Heart right ventricle (tissue), 16 donors: Measurements from ENCODE around the gene SERPINA5. TPM values are rescaled to one million over a fixed set of nuclear protein-coding genes. Genes with fewer than 3 reads are reported as not detected.
"Not testable (repeated sequence)": the region's sequence is repeated elsewhere in the genome, so short reads cannot be mapped to it uniquely, and the experiment has no call there.

ENCODE experiments used
- ATAC-seq, 8 donors: fragments of 200-7000 bp; cut with Tn5 transposase; one replicate each; pipeline ENCODE4 v1.9.1; 2020; ENCODE audit warnings: mild to moderate bottlenecking in 8 of 8, moderate library complexity in 8 of 8, moderate number of reproducible peaks in 1 of 8
- DNase-seq, 2 donors: peaks; one replicate each; pipeline ENCODE4 v3.0.0-alpha.2; 2020
- H3K27ac ChIP-seq, 10 donors: fragments of 200-600 bp; sonication (generic) in 2 of 10; one replicate each; pipeline versions ENCODE4 v1.5.0 to v1.8.0; 2020 to 2022; ENCODE audit warnings: mild to moderate bottlenecking in 3 of 10
- H3K27me3 ChIP-seq, 7 donors: fragments of 200-600 bp; one replicate each; pipeline ENCODE4 v1.8.0; 2021 to 2022; ENCODE audit warnings: mild to moderate bottlenecking in 2 of 7
- H3K36me3 ChIP-seq, 9 donors: fragments of 200-600 bp; sonication (generic) in 1 of 9; one replicate each; pipeline versions ENCODE4 v1.5.0 to v1.8.0; 2020 to 2022; ENCODE audit warnings: mild to moderate bottlenecking in 2 of 9
- H3K4me1 ChIP-seq, 9 donors: fragments of 200-600 bp; sonication (generic) in 1 of 9; one replicate each; pipeline versions ENCODE4 v1.5.0 to v1.8.0; 2020 to 2022; ENCODE audit warnings: mild to moderate bottlenecking in 4 of 9
- H3K4me3 ChIP-seq, 10 donors: fragments of 200-600 bp; sonication (generic) in 2 of 10; one replicate each; pipeline versions ENCODE4 v1.5.0 to v1.8.0; 2020 to 2022; ENCODE audit warnings: mild to moderate bottlenecking in 7 of 10, moderate library complexity in 2 of 10
- H3K9me3 ChIP-seq, 11 donors: fragments of 200-600 bp in 10 of 11; sonication (generic) in 2 of 11; one replicate each; pipeline versions ENCODE4 v1.5.0 to v1.8.0; 2013 to 2022; ENCODE audit warnings: mild to moderate bottlenecking in 2 of 11, control low read depth in 1 of 11, moderate library complexity in 1 of 11
- CTCF ChIP-seq, 9 donors: fragments of 200-600 bp; sonication (generic) in 2 of 9; IDR thresholded peaks; one replicate each; pipeline versions ENCODE4 v1.5.0 to v1.8.0; 2021 to 2022; ENCODE audit warnings: antibody characterized with exemption in 9 of 9, mild to moderate bottlenecking in 5 of 9, moderate library complexity in 1 of 9
- WGBS, 2 donors: extraction: QIAGEN DNeasy Blood & Tissue Kit; methylation state at CpG; one replicate each; pipeline ENCODE4 v1.1.7; 2013; ENCODE audit warnings: inconsistent platforms in 1 of 2; 5-methylcytosine and 5-hydroxymethylcytosine counted together
- intact Hi-C, 10 donors: fragments of 100-400 bp; cut with DNase I; formaldehyde crosslinking; loops; one replicate each; pipeline versions ENCODE4 v1.11.1 to v1.14.2; 2022
- polyA plus RNA-seq, 2 donors: library from polyadenylated mRNA; stranded (reverse); fragments of 200-250 nt; gene quantifications; one replicate each; pipeline ENCODE4 v1.2.3, GENCODE V29; 2013
- total RNA-seq, 10 donors: library from RNA; stranded (reverse); fragmentation: NEBNext Ultra II Directional in 3 of 10; extraction: Animal tissue kit (Norgen Biotek cat#: 25700) in 3 of 10; gene quantifications; one replicate each; pipeline versions ENCODE4 v1.2.1 to v1.2.4, GENCODE V29; 2021 to 2023
- donor health status: Arrhythmogenic right ventricular cardiomyopathy.
- donor health status: ischemic (EF 13 %, LVEDD 7.1; RV severe dilation, severe dysfunction).
- donor health status: healthy with polysubstance abuse.
- donor health status: DM: no; HTN: yes; CAD: no.
- donor health status: DM: no; HTN: no; CAD: no.
- donor health status: ischemic (EF 25% LVEDD 6.9; RV normal size, moderate dysfunction).
- donor health status: ischemic (EF 25% LVEDD 5.7; RV mildly dilated, moderate dysfunction).
- donor health status: healthy.
- donor health status: DM: yes; HTN: yes; CAD: no.
- donor health status: Ischemic cardiomyopathy.
- donor health status: ischemic (EF 35%, LVEDD 5.7; RV mildly dilated, moderate dysfunction).
- donor health status: nonischemic (EF 11% LVEDD 7.7; RV severe dilation, severe dysfunction).
- donor health status: DM: yes; HTN: yes; CAD: no.
- donor health status: PGD.
- donor health status: ischemic (EF 29% LVEDD 5.4; RV normal size, mild dysfunction).
- donor health status: nonischemic (EF 23%, LVEDD 6.1; RV moderate dilation, normal function).

The SERPINA5 gene
- total and polyA plus RNA-seq, 12 donors, result 0.28 to 4.9 (median 1.4) TPM

- Histone ChIP-seq H3K4me1 (no peaks in the 10 kb centered on the region), H3K27ac (no peak overlapping the region), H3K36me3 (no peaks in the 10 kb centered on the region), H3K4me3 (no peak overlapping the region), H3K9me3 (peaks cover 0 to 3% (median 0%) of the 10 kb centered on the region in 11 donors), H3K27me3 (peaks cover 0 to 30% (median 5%) of the 10 kb centered on the region in 7 donors)
- ATAC-seq, result no peak
- intact Hi-C loops, result no loop called here
- DNase-seq, result no peak
- TF ChIP-seq CTCF (IDR thresholded peaks at IDR 0.05), result no peak
- WGBS, 2 donors, result 78 to 83% methylated on average over 6 of the region's 6 CpGs
Observed at GRCh38 chr14:94633121-94633520, 51.9 kb downstream of the SERPINA5 start.

- intact Hi-C loops, result no loop called here
- no peak for TF ChIP-seq CTCF (IDR thresholded peaks at IDR 0.05)
- WGBS, 2 donors, result 66 to 71% methylated on average over 1 of the region's 1 CpG
- ATAC-seq, result no peak
- peaks cover 0 to 3% (median 0%) of the 10 kb centered on the region in 11 donors for H3K9me3 ChIP-seq
- H3K4me1 ChIP-seq, result no peaks in the 10 kb centered on the region
- DNase-seq, result no peak
- peaks cover 0 to 30% (median 5%) of the 10 kb centered on the region in 7 donors for H3K27me3 ChIP-seq
- H3K27ac ChIP-seq, result no peak overlapping the region
- no peaks in the 10 kb centered on the region for H3K36me3 ChIP-seq
- no peak overlapping the region for H3K4me3 ChIP-seq
Observed at GRCh38 chr14:94635154-94635553, 53.9 kb downstream of the SERPINA5 start.

DNA sequence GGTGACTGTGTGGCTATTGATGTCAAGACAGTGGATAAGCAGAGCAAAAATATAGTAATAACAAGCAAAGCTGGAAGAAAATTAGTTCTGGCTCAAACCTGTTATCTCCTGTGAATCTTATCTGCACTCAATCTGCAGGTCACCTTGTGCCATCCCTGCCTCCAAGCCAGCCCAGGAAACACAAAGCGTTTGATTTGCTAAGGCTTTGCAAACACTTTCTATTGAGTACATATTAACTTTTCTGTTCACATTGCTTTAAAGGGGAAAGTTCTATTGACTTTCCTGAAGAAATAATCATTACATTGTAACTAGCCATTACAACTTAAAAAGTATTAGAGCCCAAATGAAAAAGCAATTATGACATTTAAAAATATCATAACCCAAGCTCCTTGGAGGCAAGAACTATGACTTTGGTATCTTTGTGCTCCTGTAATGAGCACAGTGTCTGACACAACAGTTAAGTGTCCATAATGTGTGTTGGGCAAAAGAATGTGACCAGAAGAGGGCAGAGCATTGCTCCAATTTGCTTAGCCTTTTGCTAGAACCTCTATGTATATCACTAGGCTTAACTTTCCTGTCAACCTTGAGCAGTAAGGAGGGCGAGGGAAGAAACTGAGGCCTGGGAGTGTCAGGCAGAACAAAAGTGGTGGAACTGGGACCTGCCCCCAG, 55.7 kb downstream of the SERPINA5 start:
- no peak for DNase-seq
- H3K27ac ChIP-seq, result no peak overlapping the region
- WGBS, 2 donors, result 63 to 64% methylated on average over 2 of the region's 2 CpGs
- no peak for ATAC-seq
- no peaks in the 10 kb centered on the region for H3K4me1 ChIP-seq
- H3K4me3 ChIP-seq, result no peak overlapping the region
- no peaks in the 10 kb centered on the region for H3K36me3 ChIP-seq
- H3K9me3 ChIP-seq, result no peaks in the 10 kb centered on the region
- TF ChIP-seq CTCF (IDR thresholded peaks at IDR 0.05), result peak in 1 of 9 donors; percentile 13
- intact Hi-C loops, result no loop called here
- peaks cover 0 to 24% (median 5%) of the 10 kb centered on the region in 7 donors for H3K27me3 ChIP-seq

DNA sequence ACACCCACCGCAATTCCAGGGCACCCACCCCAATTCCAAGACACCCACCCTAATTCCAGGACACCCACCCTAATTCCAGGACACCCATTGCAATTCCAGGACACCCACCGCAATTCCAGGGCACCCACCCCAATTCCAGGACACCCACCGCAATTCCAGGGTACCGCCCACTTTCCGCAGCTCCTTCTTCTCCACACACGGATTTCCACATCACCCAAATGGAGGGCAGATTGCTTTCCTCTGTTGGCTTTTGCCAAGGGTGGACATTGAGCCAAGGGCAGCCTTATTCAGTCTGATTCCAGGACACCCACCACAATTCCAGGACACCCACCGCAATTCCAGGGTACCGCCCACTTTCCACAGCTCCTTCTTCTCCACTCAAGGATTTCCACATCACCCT, 56.6 kb downstream of the SERPINA5 start:
- peaks cover 0 to 14% (median 5%) of the 10 kb centered on the region in 7 donors for H3K27me3 ChIP-seq
- H3K36me3 ChIP-seq, H3K9me3 ChIP-seq, H3K4me3 ChIP-seq, DNase-seq, intact Hi-C loops, ATAC-seq, H3K4me1 ChIP-seq, H3K27ac ChIP-seq: not testable (repeated sequence)
- 86 to 88% methylated on average over 7 of the region's 8 CpGs for WGBS, 2 donors

- ATAC-seq (no peak), DNase-seq (no peak)
- Histone ChIP-seq H3K36me3 (no peaks in the 10 kb centered on the region), H3K4me3 (no peak overlapping the region), H3K4me1 (no peaks in the 10 kb centered on the region), H3K27ac (no peak overlapping the region), H3K27me3 (peaks cover 0 to 11% (median under 1%) of the 10 kb centered on the region in 7 donors), H3K9me3 (no peaks in the 10 kb centered on the region)
- intact Hi-C loops, result no loop called here
- WGBS, 2 donors, result 79 to 82% methylated on average over 2 of the region's 2 CpGs
- TF ChIP-seq CTCF (IDR thresholded peaks at IDR 0.05), result no peak
Observed at GRCh38 chr14:94638339-94638738, 57.1 kb downstream of the SERPINA5 start.
